GM19463 (cell line): ENCODE data around the gene SH3RF1.
A peak's percentile ranks its signal among the peaks of the same experiment; 100 is the strongest.

Experiments
- ATAC-seq: cut with Tn5 transposase; IDR thresholded peaks from one replicate; pipeline ENCODE4 v1.9.1; 2021; ENCODE audit warnings: mild to moderate bottlenecking, moderate library complexity; ENCODE audit not compliant: unreplicated experiment

The SH3RF1 gene

DNA sequence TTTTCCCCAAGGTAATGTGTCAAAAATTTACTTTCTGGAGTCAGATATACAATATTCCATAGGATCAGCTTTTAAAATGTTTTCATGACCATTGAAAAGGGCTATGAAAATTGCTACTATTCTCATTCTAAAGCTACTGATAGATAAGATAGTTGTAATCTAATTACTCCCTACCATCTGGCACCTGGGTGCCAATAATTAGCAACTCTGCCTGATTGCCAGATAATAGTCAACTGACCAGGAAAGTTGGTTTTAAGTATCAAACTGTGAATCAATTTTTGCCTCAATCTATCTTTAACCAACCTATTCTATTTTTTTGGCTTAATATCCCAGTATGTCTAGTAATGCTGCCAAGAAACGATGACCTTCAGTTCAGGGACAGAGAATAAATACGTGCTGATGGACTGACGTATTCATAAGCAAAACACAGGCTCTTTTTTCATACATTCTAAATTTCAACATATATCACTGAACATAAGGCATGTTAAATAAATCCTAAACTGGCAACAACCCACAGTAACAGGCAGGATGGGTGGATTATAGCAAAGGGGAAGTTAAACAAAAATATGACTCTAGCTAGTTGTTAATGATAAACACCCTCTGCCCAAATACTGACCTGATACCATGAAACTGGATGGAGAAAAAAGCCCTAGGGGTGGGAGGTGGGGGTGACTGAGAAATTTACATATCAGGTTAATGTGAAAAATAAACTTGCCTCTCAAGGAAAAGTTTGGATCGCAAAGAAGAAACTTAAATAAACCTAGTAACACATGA lies 18.2 kb downstream of the SH3RF1 start:
- ATAC-seq = peak; percentile 74

DNA sequence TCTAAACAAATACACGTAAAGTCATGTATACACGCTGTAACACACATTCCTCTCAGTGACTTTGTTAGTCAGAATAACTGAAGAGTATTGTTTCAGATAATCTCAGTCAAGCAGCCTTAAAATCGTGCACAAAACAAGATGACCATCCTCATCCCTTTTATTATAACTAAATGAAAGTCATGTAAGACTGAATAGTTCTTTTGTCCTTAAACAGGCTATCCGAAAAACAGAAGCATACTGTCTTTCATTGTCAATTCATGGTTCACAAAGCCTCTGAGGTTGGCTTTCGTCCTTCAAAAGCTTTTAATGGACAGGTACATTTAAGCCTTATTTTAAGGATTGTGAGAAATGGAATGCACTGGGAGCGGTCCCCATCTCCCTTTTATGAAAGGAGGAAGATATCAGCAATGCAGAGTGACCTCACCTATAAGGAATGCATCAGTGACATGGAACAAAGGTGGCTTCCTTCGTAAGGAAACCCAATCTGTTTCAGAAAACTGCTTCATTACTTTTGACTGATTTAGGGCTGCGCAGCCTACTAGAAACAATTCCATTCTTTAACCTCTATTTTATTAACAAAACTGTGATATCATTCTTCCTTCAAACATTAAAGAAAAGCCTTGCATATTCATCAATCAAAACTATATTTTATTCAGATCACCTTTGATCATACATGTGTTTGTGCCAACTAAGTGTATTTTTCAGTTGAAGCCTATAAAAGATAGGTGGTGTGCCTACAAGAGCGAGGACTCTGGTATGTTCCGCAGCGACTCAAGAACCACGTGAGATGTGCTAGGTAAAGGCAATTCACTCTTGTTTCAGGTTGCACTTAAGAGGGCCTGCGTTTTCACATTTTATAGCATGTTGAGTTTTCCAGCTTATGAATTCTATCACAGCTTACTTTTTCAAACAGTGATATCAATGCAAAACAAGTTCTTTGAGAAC lies 19.2 kb downstream of the SH3RF1 start:
- no peak for ATAC-seq

DNA sequence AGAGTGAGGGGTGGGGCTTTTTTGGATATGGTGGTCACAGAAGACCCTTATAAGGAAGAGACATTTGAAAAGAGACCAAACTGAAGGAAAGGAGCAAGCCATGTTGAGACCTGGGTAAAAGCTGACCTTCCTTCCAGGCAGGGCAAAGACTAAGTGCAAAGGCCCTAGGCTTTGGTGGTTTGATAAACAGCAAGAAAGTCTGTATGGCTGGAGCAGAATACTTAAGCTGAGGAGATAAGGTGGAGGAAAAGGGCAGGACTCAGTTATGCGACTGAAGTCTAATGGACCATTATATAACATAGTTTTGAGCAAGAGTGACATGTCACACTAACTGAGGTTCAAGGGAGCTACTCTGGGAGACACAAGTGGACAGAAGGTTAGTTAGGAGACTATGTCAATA lies 20.0 kb downstream of the SH3RF1 start:
- ATAC-seq = no peak

DNA sequence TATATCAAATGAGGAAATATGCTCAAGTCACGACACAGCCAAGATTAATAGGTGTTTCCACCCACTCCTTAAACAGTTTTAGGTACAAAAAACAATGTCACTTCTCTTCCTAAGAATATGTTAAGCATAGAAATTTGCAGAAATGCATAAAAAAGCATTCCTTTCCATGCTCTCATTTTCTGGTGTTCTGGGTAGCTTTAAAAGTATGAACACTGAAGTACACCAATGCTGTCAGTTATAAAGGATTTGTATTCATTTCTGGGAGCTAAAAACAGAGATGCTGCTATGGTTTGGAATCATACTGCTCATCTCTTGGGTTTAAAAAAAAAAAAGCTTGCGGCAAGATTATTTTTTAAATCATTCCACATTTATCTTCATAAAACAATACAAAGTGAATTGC lies 20.8 kb downstream of the SH3RF1 start:
- ATAC-seq = no peak

DNA sequence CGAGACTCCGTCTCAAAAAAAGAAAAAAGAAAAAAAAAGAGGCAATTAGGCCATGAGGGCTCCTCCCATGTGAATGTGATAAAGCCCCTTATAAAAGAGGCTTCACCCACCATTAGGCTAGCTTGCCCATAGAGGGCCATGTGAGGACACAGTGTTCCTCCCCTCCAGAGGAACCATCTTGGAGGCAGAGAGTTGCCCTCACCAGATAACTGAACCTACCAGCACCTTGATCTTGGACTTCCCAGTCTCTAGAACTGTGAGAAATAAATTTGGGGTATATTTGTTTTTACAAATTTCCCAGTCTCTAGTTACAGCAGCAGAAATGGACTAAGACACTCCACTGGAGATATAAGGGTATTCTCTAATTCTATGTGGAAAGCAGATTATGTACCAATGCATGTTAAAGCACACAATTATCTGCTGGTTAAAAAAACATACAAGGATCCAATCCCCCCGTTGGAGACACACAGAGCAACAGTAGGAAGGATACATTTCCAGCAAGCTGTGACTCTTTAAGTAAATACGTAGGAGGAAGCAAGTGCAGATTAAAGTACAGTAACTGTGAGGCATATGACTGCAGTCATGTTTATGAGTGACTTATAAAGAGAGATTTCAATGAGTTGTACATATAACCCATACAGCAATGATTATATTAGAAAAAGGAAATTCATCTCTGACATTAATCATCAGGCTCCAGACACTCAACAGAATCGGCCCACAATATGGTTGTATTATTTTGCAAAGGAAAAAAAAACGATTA lies 21.4 kb downstream of the SH3RF1 start:
- peak; percentile 58 for ATAC-seq

DNA sequence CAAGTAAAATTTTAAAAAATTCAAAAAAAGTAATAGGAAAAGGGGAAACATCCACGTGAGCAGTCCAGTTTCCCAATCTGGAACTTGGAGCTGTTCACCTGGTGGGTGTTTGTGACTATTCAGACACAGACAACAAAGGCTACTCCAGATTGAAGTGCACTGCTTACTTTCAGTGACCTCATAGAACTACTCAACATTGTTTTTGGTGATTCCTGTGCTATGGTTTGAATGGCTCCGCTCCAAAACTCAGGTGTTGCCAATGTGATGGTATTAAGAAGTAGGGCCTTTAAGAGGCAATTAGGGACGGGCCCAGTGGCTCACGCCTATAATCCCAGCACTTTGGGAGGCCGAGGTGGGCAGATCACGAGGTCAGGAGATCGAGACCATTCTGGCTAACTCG lies 22.1 kb downstream of the SH3RF1 start:
- no peak for ATAC-seq

DNA sequence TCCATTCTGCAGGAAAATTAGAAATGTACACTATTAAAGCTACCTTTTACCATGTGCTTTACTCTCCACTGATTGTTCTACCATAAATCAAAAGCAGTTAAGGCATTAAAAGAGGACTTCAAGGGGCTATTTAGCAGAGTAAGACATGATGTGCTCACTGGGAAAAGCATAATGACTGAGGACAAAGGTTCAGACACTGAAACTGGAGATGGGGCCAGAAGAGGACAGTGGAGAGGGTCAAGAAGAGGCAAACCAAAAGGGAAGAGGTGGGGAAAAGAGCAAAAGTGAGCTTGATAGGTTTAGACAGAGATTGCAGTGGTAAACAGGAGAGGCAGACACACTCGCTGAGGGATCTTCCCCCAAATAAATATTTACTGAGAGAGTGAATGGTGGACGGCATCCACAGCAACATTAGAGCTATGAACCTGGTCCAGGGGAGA lies 23.8 kb downstream of the SH3RF1 start:
- no peak for ATAC-seq

DNA sequence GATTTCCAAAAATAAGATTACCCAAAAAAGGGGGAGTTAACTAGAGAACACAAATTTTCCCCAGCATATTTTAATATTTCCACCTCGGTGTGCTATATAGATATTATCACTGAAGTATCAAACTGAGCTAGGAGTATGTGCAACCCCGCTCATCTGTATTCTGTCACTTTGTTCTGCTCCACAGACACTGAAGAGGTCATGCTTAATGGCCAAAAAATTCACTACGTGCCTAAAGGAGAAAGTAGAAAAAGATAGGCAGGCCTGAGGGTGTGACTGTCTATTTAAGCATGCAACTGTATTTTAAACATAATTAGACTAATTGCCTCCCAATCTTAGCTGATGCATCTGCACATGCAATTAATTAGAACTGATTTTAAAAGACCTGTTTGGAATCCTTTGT lies 24.5 kb downstream of the SH3RF1 start:
- ATAC-seq = no peak

DNA sequence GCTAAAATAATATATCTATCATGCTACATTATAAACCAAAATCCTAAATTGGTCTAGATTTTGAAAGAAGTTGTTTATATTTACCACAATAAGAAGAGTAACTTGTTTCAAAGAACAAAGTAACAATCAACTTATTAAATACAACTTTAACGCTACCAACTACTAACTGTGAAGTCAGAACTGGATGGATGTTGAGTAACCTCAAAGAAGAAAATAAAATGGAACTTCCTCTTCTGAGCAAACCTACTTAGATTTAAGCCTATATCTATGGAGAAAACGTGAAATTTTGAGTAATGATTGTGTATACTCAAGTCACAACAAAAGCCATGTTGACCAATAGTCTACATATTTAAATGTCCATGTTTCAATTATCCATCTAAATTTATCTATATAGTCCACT lies 25.7 kb downstream of the SH3RF1 start:
- ATAC-seq = no peak

DNA sequence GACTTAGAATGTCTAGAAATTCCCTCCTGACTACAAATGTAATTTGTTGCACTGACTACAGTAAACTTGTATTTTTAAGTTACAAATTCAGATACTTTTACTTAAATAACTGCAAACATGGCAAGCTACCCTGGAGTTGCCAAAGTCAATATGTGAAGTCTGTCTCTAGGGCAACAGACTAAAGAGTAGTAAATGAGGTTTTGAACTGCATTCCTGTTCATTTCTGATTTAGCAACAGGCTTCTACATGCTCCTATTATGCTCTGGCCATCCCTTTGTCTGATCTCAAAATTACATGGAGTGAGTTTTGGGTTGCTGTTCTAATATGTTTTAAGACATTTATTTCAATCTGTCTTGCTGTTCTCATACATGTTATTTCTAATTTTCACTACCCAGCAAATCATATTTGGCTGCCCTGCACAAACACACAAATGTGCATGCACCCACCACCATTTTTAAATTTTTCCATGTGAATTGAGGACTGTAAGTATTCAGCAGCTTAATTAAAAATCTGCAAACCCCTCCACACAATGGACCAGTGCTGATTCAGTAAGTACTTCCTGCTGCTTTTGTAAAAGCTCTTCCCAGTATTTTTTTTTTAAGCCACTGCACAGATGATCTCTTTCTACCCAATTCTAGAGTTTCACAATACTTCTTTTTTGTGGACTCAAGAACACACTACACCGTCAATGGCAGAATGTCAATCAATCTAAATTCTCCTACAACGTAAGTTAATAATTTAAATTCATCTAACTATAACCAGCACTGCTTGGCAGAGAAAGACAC lies 26.7 kb downstream of the SH3RF1 start:
- no peak for ATAC-seq

DNA sequence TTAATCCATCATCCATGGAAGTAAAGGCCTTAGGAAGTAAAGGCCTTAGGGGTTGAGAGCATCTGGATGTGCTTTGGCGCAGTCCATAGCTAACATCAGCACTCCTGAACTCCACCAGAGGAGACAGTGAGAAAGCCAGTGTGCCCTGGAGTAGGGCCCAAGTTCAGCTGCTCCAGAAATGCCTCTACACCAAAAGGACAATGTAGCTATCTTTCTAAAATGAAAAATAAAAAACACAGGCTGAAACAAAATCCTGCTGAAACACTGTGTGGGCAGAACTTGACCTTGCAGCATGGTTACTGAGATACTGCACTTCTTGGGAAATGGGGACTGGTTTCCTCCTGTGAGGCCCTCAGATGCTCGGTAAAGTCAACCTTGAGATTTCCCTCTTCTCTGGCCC lies 29.3 kb downstream of the SH3RF1 start:
- ATAC-seq = no peak

DNA sequence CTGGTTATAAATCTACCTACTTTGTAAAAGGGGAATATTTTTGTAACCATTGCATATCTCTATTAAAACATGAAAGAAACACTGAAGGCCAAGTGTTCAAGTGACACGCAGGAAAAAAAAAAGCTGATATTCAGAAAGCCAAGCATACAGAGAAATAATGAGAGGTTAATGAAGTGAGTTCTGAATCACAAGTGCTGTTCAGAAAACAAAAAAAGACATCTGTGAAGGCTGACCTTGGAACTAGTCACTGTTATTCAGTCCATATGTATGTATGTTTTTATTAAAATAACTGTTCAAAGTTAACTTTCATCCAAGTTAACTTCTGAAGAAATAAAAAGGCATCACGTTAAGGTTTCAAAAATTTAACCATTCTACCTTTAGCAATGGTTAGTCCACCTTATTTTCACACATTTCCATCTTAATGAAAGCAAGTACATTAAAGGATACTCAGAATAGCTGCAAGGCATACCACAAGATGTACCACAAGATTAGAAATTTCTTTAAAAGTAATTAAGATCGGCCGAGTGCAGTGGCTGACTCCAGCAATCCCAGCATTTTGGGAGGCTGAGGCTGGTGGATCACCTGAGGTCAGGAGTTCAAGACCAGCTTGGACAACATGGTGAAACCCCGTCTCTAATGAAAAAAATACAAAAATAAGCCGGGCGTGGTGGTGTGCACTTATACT lies 31.4 kb downstream of the SH3RF1 start:
- no peak for ATAC-seq

DNA sequence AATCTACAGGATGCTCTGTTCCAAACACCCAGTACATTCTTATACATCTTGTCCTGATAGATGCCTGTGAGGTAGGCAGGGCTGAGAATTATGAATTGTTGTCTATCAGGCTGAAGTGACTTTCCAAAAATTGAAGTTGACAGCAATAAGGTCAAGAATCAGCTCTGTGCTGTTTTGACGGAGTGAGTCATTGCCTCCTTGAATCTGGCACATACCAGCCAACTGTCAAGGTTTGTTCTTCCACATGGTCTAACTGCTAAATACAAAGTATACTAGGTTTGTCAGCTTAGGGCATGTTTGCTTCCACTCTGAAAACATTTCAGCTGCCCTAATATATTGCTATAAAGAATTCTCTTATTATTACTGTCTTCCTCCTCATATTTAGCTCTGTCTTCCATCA lies 32.3 kb downstream of the SH3RF1 start:
- ATAC-seq = no peak

DNA sequence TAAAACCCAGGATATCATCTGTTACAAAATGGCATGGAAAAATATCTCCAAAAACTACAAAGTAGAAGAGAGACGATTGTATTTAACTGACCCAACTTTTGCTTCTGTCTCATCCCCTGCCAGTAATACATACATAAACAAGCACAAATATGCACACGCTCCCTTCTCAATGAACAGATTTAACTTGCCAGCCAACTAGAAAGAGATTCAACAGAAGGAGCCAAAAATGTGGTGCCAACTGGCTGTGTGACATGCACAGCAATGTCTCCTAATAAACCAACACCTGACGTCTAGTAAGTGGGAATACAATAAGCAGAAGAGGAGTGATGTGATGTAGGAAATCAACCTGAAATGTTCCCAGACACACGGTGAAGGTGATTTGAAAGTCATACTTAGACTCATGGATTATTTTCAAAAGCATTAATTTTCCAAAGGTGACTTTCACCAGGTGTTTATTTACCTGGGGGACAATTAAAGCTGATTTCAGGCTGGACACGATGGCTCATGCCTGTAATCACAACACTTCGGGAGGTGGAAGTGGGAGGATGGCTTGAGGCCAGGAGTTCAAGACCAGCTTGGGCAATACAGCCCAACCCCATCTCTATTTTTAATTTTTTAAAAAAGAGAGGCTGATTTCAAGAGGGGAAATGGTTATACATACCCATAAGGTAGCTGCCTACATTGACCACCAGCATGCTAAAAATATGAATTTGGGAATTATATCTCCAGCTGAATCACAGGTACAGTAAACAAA lies 33.7 kb downstream of the SH3RF1 start:
- no peak for ATAC-seq

DNA sequence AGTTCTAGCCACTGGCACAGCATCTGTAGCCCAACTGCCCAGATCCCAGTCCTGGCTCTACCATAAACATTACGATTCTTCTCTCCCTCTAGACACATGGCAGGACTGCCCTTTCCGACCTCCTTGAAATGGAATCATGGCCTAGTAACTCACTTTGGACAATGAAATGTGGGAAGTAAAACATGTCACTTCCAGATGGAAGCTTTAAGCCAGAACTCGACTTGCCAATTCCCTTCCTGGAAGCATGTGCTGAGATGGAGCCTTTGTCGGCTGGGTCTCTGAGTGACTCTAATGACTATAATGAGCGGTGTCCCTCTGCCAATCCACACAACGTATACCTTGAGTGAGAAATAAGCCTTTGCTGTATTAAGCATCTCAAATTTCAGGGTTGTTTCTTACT lies 34.7 kb downstream of the SH3RF1 start:
- no peak for ATAC-seq

DNA sequence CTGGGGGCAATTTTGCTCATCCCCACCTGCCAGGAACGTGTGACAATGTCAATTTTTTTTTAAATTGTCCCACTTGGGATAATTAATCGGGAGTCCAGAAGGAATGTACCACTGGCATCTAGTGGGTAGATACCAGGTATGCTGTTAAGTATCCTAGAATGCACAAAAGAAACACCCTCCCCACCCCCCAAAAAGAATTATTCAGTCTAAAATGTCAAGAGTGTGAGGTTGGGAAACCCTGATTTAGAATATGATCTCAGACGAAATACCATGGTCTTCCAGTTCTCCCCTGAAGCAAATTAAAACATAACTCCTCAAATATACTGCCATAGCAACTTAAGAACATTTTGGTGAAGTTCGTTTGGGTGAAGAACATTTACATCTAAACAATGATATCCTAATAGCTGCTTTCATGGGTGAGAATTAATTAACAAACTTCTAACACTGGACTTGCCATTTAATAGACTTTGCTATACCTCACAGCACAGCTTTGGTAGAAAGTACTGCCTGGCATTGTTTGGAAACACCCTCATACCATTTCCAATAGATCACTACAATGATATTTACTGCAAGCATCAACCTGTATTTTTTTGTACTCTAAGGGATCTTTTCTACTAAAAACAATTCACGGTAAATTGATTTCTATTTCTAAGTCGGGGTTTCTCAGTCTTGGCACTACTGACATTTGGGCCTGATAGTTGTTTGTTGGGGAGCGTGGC lies 36.5 kb downstream of the SH3RF1 start:
- ATAC-seq = no peak

DNA sequence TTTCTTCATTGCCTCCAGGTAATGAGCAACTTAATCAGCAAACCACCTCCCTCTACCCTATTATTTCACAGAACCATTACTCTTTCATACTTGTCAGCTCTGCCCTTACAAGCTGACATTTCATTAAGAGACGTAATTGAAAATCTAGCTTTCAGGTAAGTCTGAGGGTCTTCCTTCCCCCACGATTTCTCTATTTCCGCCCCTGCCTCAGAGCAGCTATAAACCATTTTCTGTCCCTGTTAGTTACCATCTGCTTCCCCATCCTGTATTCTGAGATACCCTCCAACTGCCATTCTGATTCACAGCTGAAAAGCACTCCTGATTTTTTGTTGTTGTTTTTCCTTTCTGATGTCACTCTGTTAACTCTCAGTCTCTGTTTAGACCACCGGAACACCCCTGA lies 37.1 kb downstream of the SH3RF1 start:
- ATAC-seq = no peak

DNA sequence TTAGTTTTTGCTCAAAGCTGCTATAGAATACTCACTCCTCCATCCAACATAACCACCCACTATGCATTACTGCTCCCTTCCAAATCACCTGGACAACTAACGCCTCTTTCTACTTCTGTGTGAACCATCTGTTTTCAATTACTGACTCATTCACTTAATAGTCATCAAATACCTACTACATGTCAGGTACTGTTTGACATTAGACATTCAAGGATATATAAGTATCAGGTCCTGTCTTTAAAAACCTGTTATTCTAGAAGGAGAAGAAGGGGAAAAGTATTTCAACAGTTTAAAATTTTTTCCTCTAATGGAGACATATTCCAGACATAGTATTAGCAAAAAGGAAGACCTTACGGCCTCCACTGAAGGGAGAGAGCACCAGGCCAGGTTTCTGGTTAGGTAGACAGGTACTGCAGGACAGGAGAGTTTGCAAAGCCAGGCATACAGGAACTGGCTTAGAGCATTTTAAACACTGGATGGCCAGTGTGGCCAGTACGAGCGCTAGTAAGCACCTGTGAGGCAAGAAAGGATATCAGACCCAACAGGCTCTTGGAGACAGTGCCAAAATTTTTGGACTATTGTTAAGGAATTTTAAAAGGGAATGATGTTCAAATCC lies 39.0 kb downstream of the SH3RF1 start:
- ATAC-seq = no peak
